ENCODE data around the gene LTK. TPM values are rescaled to one million over a fixed set of nuclear protein-coding genes. Genes with fewer than 3 reads are reported as not detected.

The LTK gene
- total RNA-seq, 1 donor from 2014 or later, result 0.69 TPM

DNA sequence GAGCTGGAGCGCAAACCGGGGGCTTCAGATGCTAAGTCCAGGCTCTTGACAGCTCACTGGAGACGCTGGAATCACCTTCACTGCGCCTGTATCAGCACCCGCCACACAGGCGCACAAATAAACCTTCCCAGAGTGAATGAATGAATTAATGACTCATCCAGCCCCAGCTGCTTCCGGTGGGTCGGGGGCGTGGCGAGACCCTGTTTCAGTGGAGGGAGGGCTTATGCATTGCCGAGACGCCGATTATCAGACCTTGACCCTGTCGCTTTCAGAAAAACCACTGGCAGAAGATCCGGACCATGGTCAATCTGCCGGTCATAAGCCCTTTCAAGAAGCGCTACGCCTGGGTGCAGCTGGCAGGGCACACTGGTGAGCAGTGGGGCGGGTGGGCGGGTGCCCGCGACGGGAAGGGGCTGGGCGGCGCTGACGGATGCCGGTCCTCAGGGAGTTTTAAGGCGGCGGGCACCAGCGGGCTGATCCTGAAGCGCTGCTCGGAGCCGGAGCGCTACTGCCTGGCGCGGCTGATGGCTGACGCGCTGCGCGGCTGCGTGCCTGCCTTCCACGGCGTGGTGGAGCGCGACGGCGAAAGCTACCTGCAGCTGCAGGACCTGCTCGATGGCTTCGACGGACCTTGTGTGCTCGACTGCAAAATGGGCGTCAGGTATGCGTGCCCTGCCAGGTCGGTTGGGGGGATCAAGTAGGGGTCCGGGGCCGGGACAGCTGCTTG lies 12.3 kb downstream of the LTK start:
- H3K4me3 ChIP-seq (ENCODE audit: low read depth, low read length), result peak overlapping the region; percentile 38
- DNase-seq (ENCODE audit: low read depth), result no peak
- TF ChIP-seq, protein P1, sequence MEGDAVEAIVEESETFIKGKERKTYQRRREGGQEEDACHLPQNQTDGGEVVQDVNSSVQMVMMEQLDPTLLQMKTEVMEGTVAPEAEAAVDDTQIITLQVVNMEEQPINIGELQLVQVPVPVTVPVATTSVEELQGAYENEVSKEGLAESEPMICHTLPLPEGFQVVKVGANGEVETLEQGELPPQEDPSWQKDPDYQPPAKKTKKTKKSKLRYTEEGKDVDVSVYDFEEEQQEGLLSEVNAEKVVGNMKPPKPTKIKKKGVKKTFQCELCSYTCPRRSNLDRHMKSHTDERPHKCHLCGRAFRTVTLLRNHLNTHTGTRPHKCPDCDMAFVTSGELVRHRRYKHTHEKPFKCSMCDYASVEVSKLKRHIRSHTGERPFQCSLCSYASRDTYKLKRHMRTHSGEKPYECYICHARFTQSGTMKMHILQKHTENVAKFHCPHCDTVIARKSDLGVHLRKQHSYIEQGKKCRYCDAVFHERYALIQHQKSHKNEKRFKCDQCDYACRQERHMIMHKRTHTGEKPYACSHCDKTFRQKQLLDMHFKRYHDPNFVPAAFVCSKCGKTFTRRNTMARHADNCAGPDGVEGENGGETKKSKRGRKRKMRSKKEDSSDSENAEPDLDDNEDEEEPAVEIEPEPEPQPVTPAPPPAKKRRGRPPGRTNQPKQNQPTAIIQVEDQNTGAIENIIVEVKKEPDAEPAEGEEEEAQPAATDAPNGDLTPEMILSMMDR (conservative IDR thresholded peaks at IDR 0.05; ENCODE audit: low read depth, low read length), result no peak

DNA sequence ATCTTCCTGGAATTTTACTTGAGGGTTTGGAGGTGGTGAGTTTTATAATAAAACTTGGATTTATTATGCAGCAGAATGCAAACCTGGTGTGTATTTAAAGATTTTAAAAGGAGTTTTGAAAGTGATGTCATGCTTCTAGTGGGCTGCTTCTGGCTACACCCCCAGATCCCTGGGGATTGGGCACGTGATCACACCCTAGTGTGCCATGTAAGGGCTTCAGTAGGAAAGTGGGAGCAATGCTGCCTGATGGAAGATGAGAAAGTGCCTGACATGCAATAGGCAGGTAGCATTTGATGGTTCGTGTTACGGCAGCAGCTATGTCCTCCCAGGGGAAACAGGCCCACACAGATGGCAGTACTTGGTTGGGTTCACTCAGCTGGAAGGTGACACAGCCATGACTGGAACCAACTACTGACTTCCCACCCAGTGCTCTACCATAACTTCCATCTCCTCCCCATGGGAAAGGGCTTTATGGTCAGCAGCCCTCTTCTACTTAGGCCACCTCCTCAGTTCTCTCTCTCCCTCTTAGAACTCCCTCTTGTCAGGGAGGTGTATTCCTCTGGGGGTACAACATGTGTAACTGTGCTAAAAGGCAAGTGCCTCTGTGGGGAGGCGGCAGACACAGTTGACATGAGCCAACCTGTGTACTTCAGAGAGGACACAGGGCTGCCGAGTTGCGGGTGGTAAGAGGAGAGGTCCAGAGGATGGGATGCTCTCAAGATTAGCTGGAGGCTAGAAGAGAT lies 14.3 kb downstream of the LTK start:
- DNase-seq (ENCODE audit: low read depth), result no peak
- H3K4me3 ChIP-seq (ENCODE audit: low read depth, low read length), result no peak overlapping the region
- TF ChIP-seq, protein P1 (conservative IDR thresholded peaks at IDR 0.05; ENCODE audit: low read depth, low read length), result no peak

DNA sequence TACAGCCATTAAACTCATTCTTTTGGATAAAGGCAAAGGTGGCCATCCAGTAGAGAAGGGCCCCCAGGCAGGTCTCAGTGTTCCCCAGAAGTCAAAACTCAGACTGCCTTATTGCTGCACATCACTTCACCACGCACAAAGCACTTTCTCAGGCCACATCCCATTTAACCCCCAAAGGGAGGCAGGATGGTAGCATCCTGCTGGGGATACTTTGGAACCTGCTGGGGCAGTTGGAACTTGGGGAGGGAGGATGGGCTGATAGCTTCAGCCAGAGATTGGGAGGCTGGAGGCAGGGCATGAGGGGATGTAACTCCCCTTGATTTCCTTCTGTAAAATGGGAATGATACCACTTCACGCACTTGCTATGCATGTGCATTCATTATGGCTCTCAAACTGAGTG lies 15.0 kb downstream of the LTK start:
- DNase-seq (ENCODE audit: low read depth), result no peak
- TF ChIP-seq, protein P1 (conservative IDR thresholded peaks at IDR 0.05; ENCODE audit: low read depth, low read length), result no peak
- no peak overlapping the region for H3K4me3 ChIP-seq (ENCODE audit: low read depth, low read length)

DNA sequence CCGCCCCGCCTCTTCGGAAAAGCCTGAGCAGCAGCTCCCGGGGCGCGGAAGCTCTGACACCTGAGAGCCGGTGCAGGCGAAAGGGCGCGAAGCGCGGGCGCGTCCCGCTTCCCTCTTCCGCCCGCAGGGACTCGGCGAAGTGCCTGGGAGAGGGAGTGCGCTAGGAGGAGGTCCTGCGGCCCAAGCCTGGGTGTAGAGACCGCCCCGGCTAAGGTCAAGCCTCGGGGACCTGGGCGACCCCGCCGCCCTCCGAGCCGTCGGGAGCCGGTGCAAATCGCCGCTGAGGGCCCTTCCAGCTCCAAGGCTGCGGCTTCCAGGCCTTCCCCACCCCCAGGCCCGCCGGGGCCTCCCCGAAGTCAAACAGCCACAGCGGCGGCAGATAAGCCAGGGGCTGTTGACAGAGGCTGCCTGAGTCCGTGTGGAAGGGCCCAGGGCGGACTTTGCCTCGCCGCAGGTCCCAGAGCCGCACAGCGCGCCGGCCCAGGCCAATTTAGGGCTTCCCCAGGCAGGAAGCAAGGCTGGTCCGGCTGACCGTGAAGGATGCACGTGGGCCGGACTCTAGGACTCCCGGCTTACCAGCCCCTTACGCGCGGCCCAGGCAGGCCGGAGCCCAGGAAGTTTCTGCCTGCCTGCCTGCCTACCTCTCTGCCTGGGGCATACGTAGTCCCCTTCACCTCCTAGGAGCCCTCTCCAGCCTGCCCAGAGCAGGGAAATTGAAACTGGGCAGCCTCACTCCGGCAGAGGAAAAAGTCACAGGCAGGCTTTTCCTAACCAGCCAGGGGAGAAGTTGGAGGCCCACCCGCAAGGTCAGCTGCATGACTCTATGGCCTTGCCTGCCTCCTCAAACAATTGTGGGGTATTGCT lies 17.7 kb downstream of the LTK start:
- no peak for DNase-seq (ENCODE audit: low read depth)
- TF ChIP-seq, protein P1 (conservative IDR thresholded peaks at IDR 0.05; ENCODE audit: low read depth, low read length), result no peak
- peak overlapping the region; percentile 57 for H3K4me3 ChIP-seq (ENCODE audit: low read depth, low read length)

DNA sequence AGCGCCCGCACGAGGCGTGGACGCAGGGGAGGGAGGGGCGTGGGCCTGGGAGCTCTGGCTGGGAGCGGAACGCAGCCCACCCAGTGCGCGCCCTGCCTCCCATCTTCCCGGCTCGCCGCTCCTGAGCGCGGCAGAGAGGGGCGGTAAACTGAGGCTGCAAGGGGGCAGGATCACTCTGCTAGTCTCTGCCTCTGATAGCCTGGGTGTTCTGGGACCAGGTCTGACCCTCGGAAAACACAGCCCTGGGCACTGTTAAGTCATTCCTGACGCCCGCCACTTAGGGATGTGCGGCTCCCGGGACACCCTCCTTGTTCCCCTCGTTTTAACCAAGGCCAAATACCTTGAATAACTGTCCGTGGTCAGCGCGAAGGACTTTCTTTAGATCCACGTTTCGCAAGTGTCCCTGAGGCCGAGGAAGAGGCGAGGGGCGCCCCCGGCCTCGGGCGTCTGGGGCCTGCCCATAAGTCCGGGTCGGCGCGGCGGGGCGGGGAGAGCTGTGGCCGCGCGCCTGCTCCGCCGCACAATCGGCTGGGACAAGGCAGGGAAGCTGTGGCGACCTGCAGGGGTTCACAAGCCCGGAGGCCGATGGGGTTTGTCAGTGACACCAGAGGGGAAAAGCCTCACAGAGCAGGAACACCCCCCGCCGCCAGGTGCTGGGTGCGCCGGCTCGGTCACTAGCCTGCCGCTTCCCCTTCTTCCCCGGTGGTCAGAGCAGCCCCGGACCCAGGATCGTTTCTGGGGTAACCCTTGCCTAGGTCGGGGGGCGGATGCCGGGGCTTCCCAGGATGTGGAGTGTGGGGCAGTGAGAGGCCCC lies 18.5 kb downstream of the LTK start:
- TF ChIP-seq, protein P1 (conservative IDR thresholded peaks at IDR 0.05; ENCODE audit: low read depth, low read length), result no peak
- DNase-seq (ENCODE audit: low read depth), result no peak
- H3K4me3 ChIP-seq (ENCODE audit: low read depth, low read length), result peak overlapping the region; percentile 57

Measured in epithelial cell of proximal tubule (primary cell).